ENCODE results near the gene SESN2. TPM values are rescaled to one million over a fixed set of nuclear protein-coding genes. Genes with fewer than 3 reads are reported as not detected.

Gene SESN2
- total RNA-seq, 1 donor from 2014 or later = 20.6 TPM

GRCh38 chr1:28240024-28240423, 19.3 kb upstream of the SESN2 start:
- TF ChIP-seq CTCF (conservative IDR thresholded peaks at IDR 0.05) = no peak
- no peaks in the 10 kb centered on the region for H3K36me3 Mint-ChIP-seq (ENCODE audit: low read depth)
- no peak for DNase-seq (ENCODE audit: low read depth, low spot score)
- H3K27me3 Mint-ChIP-seq (ENCODE audit: low read depth) = no peaks in the 10 kb centered on the region
- H3K27ac Mint-ChIP-seq (ENCODE audit: unreplicated experiment) = no peak overlapping the region
- H3K9me3 Mint-ChIP-seq = no peaks in the 10 kb centered on the region
- no peak overlapping the region for H3K4me3 Mint-ChIP-seq
- H3K4me1 Mint-ChIP-seq = peaks cover 4% of the 10 kb centered on the region

- H3K4me3 Mint-ChIP-seq = no peak overlapping the region
- TF ChIP-seq CTCF (conservative IDR thresholded peaks at IDR 0.05) = no peak
- peaks cover 10% of the 10 kb centered on the region for H3K4me1 Mint-ChIP-seq
- H3K27me3 Mint-ChIP-seq (ENCODE audit: low read depth) = no peaks in the 10 kb centered on the region
- no peaks in the 10 kb centered on the region for H3K36me3 Mint-ChIP-seq (ENCODE audit: low read depth)
- H3K9me3 Mint-ChIP-seq = no peaks in the 10 kb centered on the region
- DNase-seq (ENCODE audit: low read depth, low spot score) = no peak
- no peak overlapping the region for H3K27ac Mint-ChIP-seq (ENCODE audit: unreplicated experiment)
Observed at GRCh38 chr1:28241638-28242241, 17.6 kb upstream of the SESN2 start.

GRCh38 chr1:28243685-28244311, 15.5 kb upstream of the SESN2 start:
- no peaks in the 10 kb centered on the region for H3K27me3 Mint-ChIP-seq (ENCODE audit: low read depth)
- peaks cover 26% of the 10 kb centered on the region for H3K4me1 Mint-ChIP-seq
- no peak for DNase-seq (ENCODE audit: low read depth, low spot score)
- TF ChIP-seq CTCF (conservative IDR thresholded peaks at IDR 0.05) = no peak
- H3K9me3 Mint-ChIP-seq = no peaks in the 10 kb centered on the region
- no peak overlapping the region for H3K27ac Mint-ChIP-seq (ENCODE audit: unreplicated experiment)
- H3K36me3 Mint-ChIP-seq (ENCODE audit: low read depth) = no peaks in the 10 kb centered on the region
- H3K4me3 Mint-ChIP-seq = peak overlapping the region; percentile 17

GRCh38 chr1:28244549-28245251, 14.6 kb upstream of the SESN2 start:
- no peak for DNase-seq (ENCODE audit: low read depth, low spot score)
- Mint-ChIP-seq H3K4me3 (peak overlapping the region; percentile 74), H3K9me3 (no peaks in the 10 kb centered on the region), H3K27ac (ENCODE audit: unreplicated experiment) (no peak overlapping the region), H3K4me1 (peaks cover 33% of the 10 kb centered on the region), H3K27me3 (ENCODE audit: low read depth) (no peaks in the 10 kb centered on the region), H3K36me3 (ENCODE audit: low read depth) (no peaks in the 10 kb centered on the region)
- no peak for TF ChIP-seq CTCF (conservative IDR thresholded peaks at IDR 0.05)

GRCh38 chr1:28246427-28246832, 12.9 kb upstream of the SESN2 start:
- no peak for DNase-seq (ENCODE audit: low read depth, low spot score)
- Mint-ChIP-seq H3K27me3 (ENCODE audit: low read depth) (no peaks in the 10 kb centered on the region), H3K4me3 (peak overlapping the region; percentile 95), H3K4me1 (peaks cover 33% of the 10 kb centered on the region), H3K36me3 (ENCODE audit: low read depth) (no peaks in the 10 kb centered on the region), H3K27ac (ENCODE audit: unreplicated experiment) (peak overlapping the region; percentile 51), H3K9me3 (no peaks in the 10 kb centered on the region)
- TF ChIP-seq CTCF (conservative IDR thresholded peaks at IDR 0.05) = no peak

Measured in neural crest cell (in vitro differentiated cells).